CD4-positive, alpha-beta T cell treated with Interleukin-17A for 4 hours (primary cell): ENCODE data around the gene COL5A1.

Experiments used
- DNase-seq: peaks from one replicate; pipeline ENCODE4 v3.0.0-alpha.2; 2020; ENCODE audit warnings: mixed read lengths

COL5A1 gene

GRCh38 chr9:134826336-134827285 lies 185.0 kb downstream of the COL5A1 start:
- no peak for DNase-seq

- DNase-seq = no peak
Observed at GRCh38 chr9:134827559-134827958, 186.0 kb downstream of the COL5A1 start.

GRCh38 chr9:134827993-134828392 lies 186.4 kb downstream of the COL5A1 start:
- no peak for DNase-seq

GRCh38 chr9:134828892-134829291 lies 187.3 kb downstream of the COL5A1 start:
- DNase-seq = no peak

GRCh38 chr9:134829356-134829937 lies 187.8 kb downstream of the COL5A1 start:
- no peak for DNase-seq

GRCh38 chr9:134830126-134830525 lies 188.5 kb downstream of the COL5A1 start:
- DNase-seq = no peak

GRCh38 chr9:134830926-134831720 lies 189.5 kb downstream of the COL5A1 start:
- DNase-seq = no peak

- no peak for DNase-seq
Observed at GRCh38 chr9:134832471-134832870, 190.9 kb downstream of the COL5A1 start.

GRCh38 chr9:134833294-134833880 lies 191.8 kb downstream of the COL5A1 start:
- no peak for DNase-seq

GRCh38 chr9:134834217-134834956 lies 192.8 kb downstream of the COL5A1 start:
- DNase-seq = no peak

- no peak for DNase-seq
Observed at GRCh38 chr9:134834957-134835419, 193.4 kb downstream of the COL5A1 start.

GRCh38 chr9:134835448-134835847 lies 193.8 kb downstream of the COL5A1 start:
- DNase-seq = no peak

GRCh38 chr9:134835987-134836386 lies 194.4 kb downstream of the COL5A1 start:
- DNase-seq = no peak

GRCh38 chr9:134836406-134836970 lies 194.9 kb downstream of the COL5A1 start:
- DNase-seq = no peak

- DNase-seq = no peak
Observed at GRCh38 chr9:134837529-134837928, 195.9 kb downstream of the COL5A1 start.

- DNase-seq = no peak
Observed at GRCh38 chr9:134838651-134839454, 197.2 kb downstream of the COL5A1 start.

GRCh38 chr9:134839455-134840125 lies 198.0 kb downstream of the COL5A1 start:
- DNase-seq = no peak

- DNase-seq = no peak
Observed at GRCh38 chr9:134840511-134840910, 198.9 kb downstream of the COL5A1 start.

- DNase-seq = no peak
Observed at GRCh38 chr9:134841180-134841904, 199.7 kb downstream of the COL5A1 start.

GRCh38 chr9:134842321-134842720 lies 200.7 kb downstream of the COL5A1 start:
- DNase-seq = no peak
